HUES48 (cell line): ENCODE measurements around the gene PKIG.
A peak's percentile ranks its signal among the peaks of the same experiment; 100 is the strongest.

Experiments used
- H3K27ac ChIP-seq: one replicate; pipeline ENCODE4 v1.7.0; 2013; ENCODE audit warnings: low read depth, low read length, inconsistent platforms
- H3K27me3 ChIP-seq: 2 replicates; pipeline ENCODE4 v1.6.1; 2013; ENCODE audit warnings: mild to moderate bottlenecking, low read length; ENCODE audit not compliant: control insufficient read depth, insufficient read depth
- H3K36me3 ChIP-seq: 2 replicates; pipeline ENCODE4 v1.6.1; 2013; ENCODE audit warnings: low read length; ENCODE audit not compliant: control insufficient read depth, insufficient read depth
- H3K4me1 ChIP-seq: 2 replicates; pipeline ENCODE4 v1.6.1; 2013; ENCODE audit warnings: mild to moderate bottlenecking, low read length; ENCODE audit not compliant: control insufficient read depth, insufficient read depth
- H3K4me3 ChIP-seq: 2 replicates; pipeline ENCODE4 v1.5.1; 2013; ENCODE audit warnings: mild to moderate bottlenecking, low read depth, low read length
- H3K9ac ChIP-seq: 2 replicates; pipeline ENCODE4 v1.6.1; 2013; ENCODE audit warnings: mild to moderate bottlenecking, low read depth, low read length, moderate library complexity
- H3K9me3 ChIP-seq: 2 replicates; pipeline ENCODE4 v1.6.1; 2013; ENCODE audit warnings: low read length; ENCODE audit not compliant: control insufficient read depth, insufficient read depth

Gene PKIG

GRCh38 chr20:44630297-44630696 lies 47.9 kb downstream of the PKIG start:
- H3K36me3 ChIP-seq = peaks cover 5% of the 10 kb centered on the region; the same call in 1 of the 2 replicates
- H3K9me3 ChIP-seq = no peaks in the 10 kb centered on the region
- no peak overlapping the region for H3K27ac ChIP-seq
- H3K9ac ChIP-seq = no peak overlapping the region
- H3K27me3 ChIP-seq = no peaks in the 10 kb centered on the region
- H3K4me3 ChIP-seq = no peak overlapping the region
- H3K4me1 ChIP-seq = no peaks in the 10 kb centered on the region

- no peaks in the 10 kb centered on the region for H3K9me3 ChIP-seq
- no peak overlapping the region for H3K4me3 ChIP-seq
- no peaks in the 10 kb centered on the region for H3K27me3 ChIP-seq
- H3K4me1 ChIP-seq = no peaks in the 10 kb centered on the region
- no peak overlapping the region for H3K27ac ChIP-seq
- H3K36me3 ChIP-seq = peaks cover 5% of the 10 kb centered on the region; the same call in 1 of the 2 replicates
- no peak overlapping the region for H3K9ac ChIP-seq
These were observed 49.8 kb downstream of the PKIG start for GRCh38 chr20:44632103-44632752.

- Histone ChIP-seq H3K9ac (no peak overlapping the region), H3K36me3 (peaks cover 5% of the 10 kb centered on the region; the same call in 1 of the 2 replicates), H3K9me3 (no peaks in the 10 kb centered on the region), H3K4me1 (no peaks in the 10 kb centered on the region), H3K27me3 (no peaks in the 10 kb centered on the region), H3K27ac (no peak overlapping the region), H3K4me3 (no peak overlapping the region)
These were observed 50.9 kb downstream of the PKIG start for GRCh38 chr20:44633187-44633810.

GRCh38 chr20:44633872-44634600 lies 51.7 kb downstream of the PKIG start:
- Histone ChIP-seq H3K4me3 (no peak overlapping the region), H3K27ac (no peak overlapping the region), H3K27me3 (no peaks in the 10 kb centered on the region), H3K9me3 (no peaks in the 10 kb centered on the region), H3K9ac (no peak overlapping the region), H3K4me1 (no peaks in the 10 kb centered on the region), H3K36me3 (peaks cover 5% of the 10 kb centered on the region; the same call in 1 of the 2 replicates)

GRCh38 chr20:44635877-44636276 lies 53.5 kb downstream of the PKIG start:
- Histone ChIP-seq H3K9ac (no peak overlapping the region), H3K9me3 (no peaks in the 10 kb centered on the region), H3K4me3 (no peak overlapping the region), H3K36me3 (peaks cover 5% of the 10 kb centered on the region; the same call in 1 of the 2 replicates), H3K4me1 (no peaks in the 10 kb centered on the region), H3K27ac (no peak overlapping the region), H3K27me3 (no peaks in the 10 kb centered on the region)

GRCh38 chr20:44637042-44637441 lies 54.7 kb downstream of the PKIG start:
- Histone ChIP-seq H3K27ac (no peak overlapping the region), H3K4me1 (peaks cover 2% of the 10 kb centered on the region), H3K36me3 (peaks cover 5% of the 10 kb centered on the region; the same call in 1 of the 2 replicates), H3K9ac (no peak overlapping the region), H3K9me3 (no peaks in the 10 kb centered on the region), H3K27me3 (no peaks in the 10 kb centered on the region), H3K4me3 (no peak overlapping the region)

GRCh38 chr20:44637522-44638372 lies 55.4 kb downstream of the PKIG start:
- no peak overlapping the region for H3K4me3 ChIP-seq
- H3K4me1 ChIP-seq = peaks cover 9% of the 10 kb centered on the region
- H3K27ac ChIP-seq = no peak overlapping the region
- H3K9me3 ChIP-seq = no peaks in the 10 kb centered on the region
- H3K36me3 ChIP-seq = peaks cover 5% of the 10 kb centered on the region; the same call in 1 of the 2 replicates
- no peak overlapping the region for H3K9ac ChIP-seq
- no peaks in the 10 kb centered on the region for H3K27me3 ChIP-seq

GRCh38 chr20:44640522-44640921 lies 58.1 kb downstream of the PKIG start:
- H3K36me3 ChIP-seq = no peaks in the 10 kb centered on the region
- no peaks in the 10 kb centered on the region for H3K9me3 ChIP-seq
- H3K4me1 ChIP-seq = peaks cover 20% of the 10 kb centered on the region
- H3K27ac ChIP-seq = no peak overlapping the region
- H3K27me3 ChIP-seq = no peaks in the 10 kb centered on the region
- H3K9ac ChIP-seq = no peak overlapping the region
- no peak overlapping the region for H3K4me3 ChIP-seq

GRCh38 chr20:44641325-44641724 lies 58.9 kb downstream of the PKIG start:
- Histone ChIP-seq H3K36me3 (no peaks in the 10 kb centered on the region), H3K4me3 (no peak overlapping the region), H3K27me3 (no peaks in the 10 kb centered on the region), H3K9me3 (no peaks in the 10 kb centered on the region), H3K9ac (no peak overlapping the region), H3K4me1 (peaks cover 20% of the 10 kb centered on the region), H3K27ac (no peak overlapping the region)

- H3K4me1 ChIP-seq = peaks cover 20% of the 10 kb centered on the region
- no peak overlapping the region; the same call in 1 of the 2 replicates for H3K9ac ChIP-seq
- H3K9me3 ChIP-seq = no peaks in the 10 kb centered on the region
- H3K36me3 ChIP-seq = no peaks in the 10 kb centered on the region
- H3K27ac ChIP-seq = peak overlapping the region; percentile 89
- no peaks in the 10 kb centered on the region for H3K27me3 ChIP-seq
- no peak overlapping the region for H3K4me3 ChIP-seq
These were observed 60.1 kb downstream of the PKIG start for GRCh38 chr20:44642203-44643153.
